WI38 (cell line): ENCODE results near the gene ERH.

ENCODE experiments used
- H3K4me3 ChIP-seq: 2 replicates; pipeline ENCODE4 v1.5.1; 2011; ENCODE audit warnings: low read depth, mild to moderate bottlenecking, control low read depth, low read length
- TF ChIP-seq, protein P1 (sequence below): IDR thresholded peaks from 2 replicates; pipeline ENCODE4 v1.5.1; 2012; ENCODE audit warnings: low read depth, mild to moderate bottlenecking, control low read depth, low read length

ERH gene

DNA sequence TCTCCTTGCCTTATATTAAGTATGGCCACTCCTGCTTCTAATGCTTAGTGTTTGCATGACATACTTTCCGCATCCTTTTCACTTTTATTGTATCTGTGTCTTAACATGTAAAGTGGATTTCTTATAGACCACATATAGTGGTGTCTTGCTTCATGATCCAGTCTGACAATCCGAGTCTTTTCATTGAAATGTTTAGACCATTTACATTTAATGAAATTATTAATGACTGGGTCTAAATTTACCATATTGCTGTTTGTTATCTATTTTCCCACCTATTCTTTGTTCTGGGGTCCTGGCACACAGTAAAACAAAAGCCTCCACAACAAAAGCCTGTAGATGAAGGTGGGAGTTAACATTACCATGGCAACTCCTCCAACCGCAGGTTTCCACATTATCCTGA, 22.9 kb downstream of the ERH start:
- no peak overlapping the region for H3K4me3 ChIP-seq
- TF ChIP-seq, protein P1, sequence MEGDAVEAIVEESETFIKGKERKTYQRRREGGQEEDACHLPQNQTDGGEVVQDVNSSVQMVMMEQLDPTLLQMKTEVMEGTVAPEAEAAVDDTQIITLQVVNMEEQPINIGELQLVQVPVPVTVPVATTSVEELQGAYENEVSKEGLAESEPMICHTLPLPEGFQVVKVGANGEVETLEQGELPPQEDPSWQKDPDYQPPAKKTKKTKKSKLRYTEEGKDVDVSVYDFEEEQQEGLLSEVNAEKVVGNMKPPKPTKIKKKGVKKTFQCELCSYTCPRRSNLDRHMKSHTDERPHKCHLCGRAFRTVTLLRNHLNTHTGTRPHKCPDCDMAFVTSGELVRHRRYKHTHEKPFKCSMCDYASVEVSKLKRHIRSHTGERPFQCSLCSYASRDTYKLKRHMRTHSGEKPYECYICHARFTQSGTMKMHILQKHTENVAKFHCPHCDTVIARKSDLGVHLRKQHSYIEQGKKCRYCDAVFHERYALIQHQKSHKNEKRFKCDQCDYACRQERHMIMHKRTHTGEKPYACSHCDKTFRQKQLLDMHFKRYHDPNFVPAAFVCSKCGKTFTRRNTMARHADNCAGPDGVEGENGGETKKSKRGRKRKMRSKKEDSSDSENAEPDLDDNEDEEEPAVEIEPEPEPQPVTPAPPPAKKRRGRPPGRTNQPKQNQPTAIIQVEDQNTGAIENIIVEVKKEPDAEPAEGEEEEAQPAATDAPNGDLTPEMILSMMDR: no peak

DNA sequence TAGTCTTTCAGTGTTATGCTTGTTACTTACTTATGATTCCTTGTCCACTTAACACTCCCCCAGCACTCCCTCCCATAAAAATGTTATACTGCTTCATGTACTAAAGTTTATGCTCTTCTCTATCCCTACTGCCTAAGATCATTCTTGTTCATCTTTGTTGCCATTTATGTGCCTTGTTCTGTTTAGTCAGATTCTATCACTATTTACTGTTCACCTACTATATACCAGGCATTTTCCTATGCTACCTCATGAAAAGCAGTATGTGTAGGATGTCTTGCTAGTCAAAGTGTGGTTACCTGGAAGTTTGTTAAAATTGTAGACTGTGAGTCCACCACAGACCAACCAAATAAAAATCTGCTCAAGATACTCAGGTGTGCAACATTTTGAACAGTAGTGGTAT, 23.9 kb downstream of the ERH start:
- TF ChIP-seq, protein P1: no peak
- no peak overlapping the region for H3K4me3 ChIP-seq

DNA sequence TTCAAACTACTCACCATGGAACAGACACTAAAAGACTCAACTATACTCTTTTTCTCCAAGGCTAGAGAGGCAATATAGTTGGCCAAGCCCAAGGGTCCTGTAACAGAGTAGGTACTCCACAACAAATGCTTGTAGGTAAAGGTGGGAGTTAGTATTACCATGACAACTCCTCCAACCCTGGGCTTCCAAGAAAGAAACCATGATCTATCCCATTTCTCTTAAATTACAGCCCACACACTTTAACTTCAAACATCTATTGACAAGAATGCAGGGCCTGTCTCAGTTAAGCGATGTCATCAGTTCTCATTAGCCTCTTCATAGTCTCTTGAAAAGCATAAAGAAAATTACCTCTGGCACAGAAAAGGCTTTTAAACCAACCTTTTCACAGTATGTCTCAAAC, 25.0 kb downstream of the ERH start:
- no peak overlapping the region for H3K4me3 ChIP-seq
- TF ChIP-seq, protein P1: no peak

DNA sequence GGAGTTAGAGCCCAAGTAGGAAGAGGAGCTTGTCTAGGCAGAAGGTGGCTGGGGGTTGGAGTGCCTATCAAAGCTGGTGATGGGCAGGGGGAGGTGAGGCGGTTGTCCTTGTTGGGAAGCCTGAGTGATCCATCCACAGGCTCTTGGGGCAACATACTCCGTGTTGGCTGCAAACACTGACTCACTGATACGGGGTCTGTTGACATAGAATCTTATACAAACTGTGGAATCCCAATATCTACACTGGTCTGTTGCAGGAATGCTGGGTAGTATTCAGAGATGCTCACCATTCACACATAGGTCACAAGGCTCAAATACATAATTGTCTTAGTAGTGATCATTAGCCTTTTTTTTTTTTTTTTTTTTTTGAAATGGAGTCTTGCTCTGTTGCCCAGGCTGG, 26.0 kb downstream of the ERH start:
- TF ChIP-seq, protein P1: no peak
- no peak overlapping the region for H3K4me3 ChIP-seq

DNA sequence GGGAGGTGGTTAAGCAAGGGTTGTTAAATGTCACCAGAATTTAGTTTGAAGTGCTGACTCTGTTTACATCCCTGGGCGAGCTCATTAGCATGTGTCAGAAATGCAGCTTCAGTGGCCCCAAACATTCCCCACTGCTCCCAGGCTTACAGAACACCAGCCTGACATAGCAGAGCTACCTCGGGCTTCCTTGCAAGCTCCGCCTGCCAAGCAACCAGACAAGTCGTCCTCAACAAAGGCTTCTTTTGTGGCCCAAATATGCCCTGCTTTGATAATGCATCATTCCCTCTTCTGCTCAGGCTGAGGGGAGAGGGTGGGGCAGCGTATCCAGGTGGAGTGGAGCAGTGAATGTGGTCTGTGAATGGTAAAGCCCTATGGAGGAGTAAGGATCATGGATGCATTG, 28.0 kb downstream of the ERH start:
- no peak overlapping the region for H3K4me3 ChIP-seq
- TF ChIP-seq, protein P1: no peak

DNA sequence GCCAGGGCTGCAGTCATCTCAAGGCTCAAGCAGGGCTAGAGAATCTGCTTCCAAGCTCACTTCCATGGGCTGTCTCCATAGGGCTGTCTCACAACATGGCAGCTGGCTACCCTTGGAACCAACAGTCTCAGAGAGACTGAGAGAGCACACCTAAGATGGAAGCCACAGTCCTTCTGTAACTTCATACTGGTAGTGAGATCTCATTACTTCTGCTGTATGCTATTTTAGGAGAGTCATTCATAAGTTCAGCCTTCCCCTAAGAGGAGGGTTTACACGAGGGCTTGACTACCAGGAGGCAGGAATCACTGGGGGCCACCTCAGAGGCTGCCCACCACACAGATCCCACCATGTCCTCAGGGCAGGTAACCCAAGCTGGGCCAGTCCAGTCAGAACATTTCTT, 29.7 kb downstream of the ERH start:
- TF ChIP-seq, protein P1: no peak
- H3K4me3 ChIP-seq: no peak overlapping the region

DNA sequence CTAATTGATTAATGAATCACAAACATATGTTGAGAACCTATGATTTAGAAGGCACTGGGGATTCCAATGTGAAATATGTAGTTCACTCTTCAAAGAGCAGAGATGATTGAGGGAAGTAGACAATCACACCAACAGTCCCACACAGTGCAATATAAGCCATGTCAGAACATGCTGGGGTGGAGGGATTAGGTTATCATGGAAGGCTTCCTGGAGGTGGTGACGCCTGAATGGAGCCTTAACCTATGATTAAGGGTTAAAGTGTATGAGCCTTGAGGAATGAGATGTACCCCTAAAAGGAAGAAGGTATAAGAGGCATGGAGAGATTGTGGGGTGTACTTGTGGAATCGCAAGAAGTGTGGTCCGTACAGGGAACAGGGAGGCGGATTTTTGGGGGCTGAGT, 31.3 kb downstream of the ERH start:
- no peak overlapping the region for H3K4me3 ChIP-seq
- TF ChIP-seq, protein P1: no peak
